GM19099 (cell line): ENCODE measurements around the gene PUM2.

Experiments used
- POLR2A ChIP-seq: IDR thresholded peaks from 3 replicates; pipeline ENCODE4 v1.6.1; 2011; ENCODE audit warnings: low read depth; ENCODE audit not compliant: insufficient read length; ENCODE audit errors: extremely low read depth

PUM2 gene

DNA sequence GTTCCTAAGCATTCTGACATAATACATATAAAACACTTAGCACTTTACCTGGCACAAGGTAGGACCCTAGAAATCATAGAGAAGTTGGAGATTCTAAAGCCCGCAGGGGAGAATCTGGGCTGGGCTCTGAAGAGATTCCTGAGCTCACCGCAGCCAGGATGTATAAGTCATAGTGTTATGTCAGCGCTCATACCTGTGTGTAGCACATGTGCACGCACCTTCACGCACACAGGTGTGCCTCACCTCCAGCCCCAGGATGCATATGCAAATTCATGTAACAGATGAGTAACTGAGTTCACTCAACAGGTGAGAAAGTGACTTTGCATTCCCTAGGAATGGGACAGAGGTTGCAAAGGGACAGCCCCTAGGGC is 117.8 kb downstream of the PUM2 start:
- no peak for TF ChIP-seq POLR2A

DNA sequence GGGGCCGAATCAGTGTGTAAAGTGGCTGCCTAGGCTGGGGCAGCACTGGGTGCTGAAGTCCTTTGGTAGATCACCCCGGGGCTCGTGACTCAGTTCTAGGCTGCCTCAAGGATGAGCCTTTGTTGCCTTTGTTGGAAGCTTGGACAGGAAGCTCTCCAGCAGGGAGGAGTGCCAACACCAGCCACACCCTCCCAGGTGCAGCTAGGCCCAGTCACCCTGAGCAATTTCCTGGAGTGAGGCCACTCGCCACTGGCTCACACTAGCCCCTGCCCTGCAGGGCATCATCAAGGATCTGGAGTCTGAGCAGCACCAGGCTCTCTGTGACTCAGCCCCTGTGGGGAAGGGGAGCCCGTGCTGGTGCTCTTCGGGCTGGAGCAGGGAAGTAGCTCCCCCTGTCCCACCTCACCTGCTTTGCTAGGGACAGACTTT is 119.0 kb downstream of the PUM2 start:
- TF ChIP-seq POLR2A: no peak

- TF ChIP-seq POLR2A: no peak
Observed at GRCh38 chr2:20231159-20231558, 119.5 kb downstream of the PUM2 start.

- no peak for TF ChIP-seq POLR2A
Observed at GRCh38 chr2:20230114-20230425, 120.6 kb downstream of the PUM2 start.

DNA sequence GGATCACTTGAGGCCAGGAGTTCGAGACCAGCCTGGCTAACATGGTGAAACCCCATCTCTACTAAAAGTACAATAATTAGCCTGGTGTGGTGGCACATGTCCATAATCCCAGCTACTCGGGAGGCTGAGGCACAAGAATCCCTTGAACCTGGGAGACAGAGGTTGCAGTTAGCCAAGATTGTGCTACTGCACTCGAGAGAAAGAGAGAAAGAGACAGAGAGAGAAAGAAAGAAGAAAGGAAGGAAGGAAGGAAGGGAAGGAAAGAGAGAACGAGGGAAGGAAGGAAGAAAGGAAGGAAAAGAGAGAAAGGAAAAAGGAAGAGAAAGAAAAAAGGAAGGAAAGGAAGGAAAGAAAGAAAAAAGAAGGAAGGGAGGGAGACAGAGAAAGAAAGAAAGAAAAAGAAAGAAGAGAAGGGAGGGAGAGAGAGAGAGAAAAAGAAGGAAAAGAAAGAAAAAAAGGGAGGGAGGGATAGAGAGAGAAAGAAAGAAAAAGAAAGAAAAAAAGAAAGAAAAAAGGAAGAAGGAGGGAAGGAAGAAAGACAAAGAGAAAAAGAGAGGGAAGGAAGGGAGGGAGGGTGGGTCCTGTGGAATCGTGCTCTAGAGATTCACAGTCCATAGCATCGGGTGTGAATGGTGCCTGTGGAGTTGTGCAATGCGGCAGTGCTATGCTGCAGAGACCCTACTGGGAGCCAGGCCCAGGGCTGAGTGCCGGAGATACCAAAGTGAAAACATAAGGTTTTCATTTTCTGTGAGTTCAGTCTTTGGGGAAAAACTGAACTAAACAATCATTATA is 121.1 kb downstream of the PUM2 start:
- TF ChIP-seq POLR2A: no peak

DNA sequence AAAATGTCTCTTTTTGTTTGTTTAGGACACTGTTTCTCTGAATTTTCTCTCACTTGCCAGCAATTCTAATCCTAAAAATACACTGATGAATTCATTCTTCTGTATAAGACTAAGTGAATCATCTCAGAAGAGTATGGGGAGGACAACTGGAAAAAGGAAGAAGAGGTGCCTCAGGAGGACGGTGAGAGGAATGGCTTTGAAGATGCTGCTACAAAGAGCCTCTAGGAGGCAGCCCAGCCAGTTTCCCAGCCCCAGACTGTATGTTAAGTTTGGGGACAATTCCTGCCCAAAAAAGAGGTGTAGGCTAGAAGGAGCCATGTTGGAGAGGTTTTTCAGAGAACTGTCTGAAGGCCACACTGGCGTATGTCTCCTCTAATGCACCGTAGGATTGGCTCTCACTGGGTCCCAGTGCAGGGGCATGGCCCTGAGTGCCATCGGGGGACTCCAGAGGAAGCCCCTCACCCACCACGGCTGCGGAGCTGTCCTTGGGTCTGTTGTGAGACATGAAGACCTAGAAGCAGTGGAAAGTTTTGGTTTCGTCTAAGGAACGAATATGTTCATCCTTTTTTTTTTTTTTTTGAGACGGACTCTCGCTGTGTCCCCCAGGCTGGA is 122.6 kb downstream of the PUM2 start:
- no peak for TF ChIP-seq POLR2A

GRCh38 chr2:20226152-20226545 is 124.5 kb downstream of the PUM2 start:
- no peak for TF ChIP-seq POLR2A

- no peak for TF ChIP-seq POLR2A
Observed at GRCh38 chr2:20225294-20226151, 125.1 kb downstream of the PUM2 start.

DNA sequence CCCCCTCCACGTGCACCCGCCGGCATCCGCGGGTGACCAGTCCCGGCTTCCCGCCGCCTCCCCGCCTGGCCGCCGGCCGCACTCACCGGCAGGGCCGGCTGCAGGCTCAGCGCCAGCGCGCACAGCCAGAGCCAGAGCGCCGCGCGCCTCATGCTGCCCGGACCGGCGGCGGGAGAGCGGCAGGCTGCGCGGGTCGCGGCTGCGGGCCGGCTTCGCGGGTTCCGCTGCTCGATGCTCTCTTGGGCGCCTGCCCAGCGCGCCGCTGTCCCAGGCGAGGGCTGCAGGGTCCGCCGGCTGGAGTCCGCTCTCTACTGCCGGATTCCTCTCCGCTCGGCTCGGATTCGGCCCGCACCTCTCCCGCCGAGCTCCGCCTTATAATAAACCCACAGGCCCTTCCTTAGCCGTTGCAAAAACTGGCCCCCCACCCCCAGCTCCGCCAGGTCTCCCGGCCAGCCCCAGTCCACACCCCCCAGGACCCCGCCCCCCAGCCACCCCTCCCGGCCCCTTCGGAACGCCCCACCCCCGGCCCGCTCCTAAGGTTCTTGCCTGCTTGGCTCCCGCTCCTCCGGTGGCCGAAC is 125.8 kb downstream of the PUM2 start, which contains the start of gene SDC1:
SDC1 (minus strand) TSS at position 415 of the 578 bp plus-strand sequence; CDS start at position 152, 263 bp downstream.
- no peak for TF ChIP-seq POLR2A

DNA sequence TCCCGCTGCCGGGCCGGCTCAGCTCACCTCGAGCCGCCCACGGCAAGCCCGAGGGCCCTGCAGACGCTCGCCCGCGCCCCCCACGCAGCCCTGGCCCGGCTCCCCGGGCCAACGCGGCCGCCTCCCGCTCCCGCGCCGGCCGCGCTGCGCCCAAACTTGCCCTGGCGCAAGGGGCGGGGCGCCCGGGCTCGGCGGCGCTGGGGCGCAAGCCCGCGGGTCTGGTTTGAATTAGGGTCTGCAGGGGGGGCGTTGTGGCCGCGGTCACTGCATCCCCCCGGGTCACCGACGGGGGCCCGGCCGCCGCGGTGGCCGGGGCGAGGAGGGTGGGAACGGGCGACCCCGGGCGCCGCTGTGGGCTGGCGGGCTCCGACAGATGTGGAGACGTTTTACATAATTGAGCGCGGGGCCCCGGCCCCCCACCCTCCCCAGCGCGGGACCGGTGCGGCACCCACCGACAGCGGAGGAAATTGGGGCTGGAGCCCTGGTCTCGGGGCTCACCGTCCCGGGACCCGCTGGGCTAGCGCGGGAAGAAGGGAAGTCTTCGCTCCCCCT is 126.4 kb downstream of the PUM2 start:
- TF ChIP-seq POLR2A: peak; percentile 24

GRCh38 chr2:20223407-20224163 is 127.1 kb downstream of the PUM2 start:
- TF ChIP-seq POLR2A: no peak

DNA sequence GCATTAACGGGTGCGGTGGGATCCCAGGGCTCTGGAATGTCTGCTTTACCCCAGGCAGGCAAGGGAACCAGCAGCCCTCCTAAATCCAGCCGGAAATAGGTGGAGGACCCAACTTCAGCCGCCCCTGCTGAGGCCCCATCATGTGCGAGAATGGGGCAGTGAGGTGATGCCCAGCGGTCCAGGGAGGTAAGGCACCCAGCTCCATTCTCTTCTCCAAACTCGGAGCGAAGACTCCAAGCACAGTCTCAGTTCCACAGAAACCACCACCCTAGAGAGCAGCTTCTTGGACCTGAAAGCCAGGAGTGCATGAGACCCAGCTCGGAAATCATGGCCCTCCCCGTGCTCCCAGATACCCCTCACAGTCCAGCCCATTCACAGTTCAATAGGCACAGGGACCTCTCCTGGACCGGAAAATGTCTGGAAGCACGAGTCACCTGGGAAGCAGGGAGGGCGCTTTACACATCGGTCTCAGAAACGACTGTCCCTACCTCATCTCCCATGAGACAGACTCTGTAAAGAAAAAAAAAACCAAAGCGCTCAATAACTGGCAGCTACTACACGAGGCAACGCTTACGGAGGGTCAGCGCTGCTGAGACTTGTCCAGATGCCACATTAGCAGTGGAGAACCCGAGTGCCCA is 127.8 kb downstream of the PUM2 start:
- no peak for TF ChIP-seq POLR2A

- TF ChIP-seq POLR2A: no peak
Observed at GRCh38 chr2:20222014-20222768, 128.5 kb downstream of the PUM2 start.

GRCh38 chr2:20221555-20221973 is 129.1 kb downstream of the PUM2 start:
- no peak for TF ChIP-seq POLR2A
